NT2/D1 (cell line): Measurements from ENCODE around the gene RALGPS1.

Source experiments
- SUZ12 ChIP-seq: IDR thresholded peaks from 2 replicates; pipeline ENCODE4 v1.6.1; 2011; ENCODE audit not compliant: insufficient read length, insufficient read depth; ENCODE audit errors: extremely low read depth
- YY1 ChIP-seq: IDR thresholded peaks from 2 replicates; pipeline ENCODE4 v1.6.1; 2011; ENCODE audit not compliant: insufficient read length, insufficient read depth
- ZNF274 ChIP-seq: IDR thresholded peaks from 2 replicates; pipeline ENCODE4 v1.6.1; 2011; ENCODE audit warnings: mild to moderate bottlenecking, low read depth, low read length

DNA sequence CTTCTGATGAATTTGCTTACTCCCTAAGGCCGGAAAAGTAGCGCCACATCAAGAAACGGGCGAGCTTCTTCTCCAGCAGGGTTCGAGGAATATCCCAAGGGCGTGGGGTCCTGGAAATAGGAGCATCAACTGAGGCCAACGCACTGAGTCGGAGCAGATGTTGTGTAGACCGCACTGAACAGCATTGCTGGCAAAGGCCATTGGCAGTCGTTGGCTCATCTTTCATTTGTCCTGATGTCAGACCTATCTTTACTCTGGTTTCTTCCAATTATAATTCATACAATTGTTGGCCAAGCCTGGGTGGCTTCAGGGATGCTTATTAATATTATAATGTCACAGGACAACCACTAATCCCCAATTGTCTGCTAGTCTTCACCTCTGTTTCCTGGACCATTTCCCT is 27.7 kb upstream of the RALGPS1 start:
- no peak for TF ChIP-seq ZNF274
- no peak for TF ChIP-seq YY1
- no peak for TF ChIP-seq SUZ12
